H1 (cell line): ENCODE data around the gene MGARP. TPM values are rescaled to one million over a fixed set of nuclear protein-coding genes. Genes with fewer than 3 reads are reported as not detected.

ENCODE experiments used
- CTCF ChIA-PET: fragments of 300-600 bp; sonication (Branson Sonifier 250); formaldehyde crosslinking; loops from one replicate; lab custom pipeline; 2021; ENCODE audit not compliant: partially characterized antibody; lab: Charles Lee
- POLR2A ChIA-PET: fragments of 300-600 bp; sonication (Branson Sonifier 250); formaldehyde crosslinking; loops from one replicate; lab custom pipeline; 2021; ENCODE audit warnings: inconsistent platforms; ENCODE audit not compliant: partially characterized antibody; lab: Charles Lee
- DNase-seq, 2 experiments: peaks; one replicate each; pipeline versions ENCODE4 v3.0.0 to v3.0.0-alpha.2; 2010 to 2022; ENCODE audit warnings: low spot score in 2 of 2, low read depth in 1 of 2, mixed read lengths in 1 of 2
- FAIRE-seq: peaks from 2 replicates; lab custom pipeline; 2011; peaks lifted over from hg19 to GRCh38; lab: Jason Lieb, UNC
- H2AFZ ChIP-seq: 2 replicates; pipeline ENCODE4 v1.8.1; 2012; ENCODE audit warnings: low read length, inconsistent platforms
- H2AK5ac ChIP-seq: 2 replicates; pipeline ENCODE4 v1.6.1; 2013; ENCODE audit warnings: low read depth, low read length
- H2BK120ac ChIP-seq: replicated peaks from 2 replicates; pipeline ENCODE3; 2013; ENCODE audit warnings: low read depth, low read length, inconsistent platforms
- H2BK12ac ChIP-seq: 2 replicates; pipeline ENCODE4 v1.6.1; 2013; ENCODE audit warnings: low read depth, low read length
- H2BK15ac ChIP-seq: 2 replicates; pipeline ENCODE4 v1.6.1; 2013; ENCODE audit warnings: low read length
- H2BK20ac ChIP-seq: 2 replicates; pipeline ENCODE4 v1.6.1; 2013; ENCODE audit warnings: low read length
- H2BK5ac ChIP-seq: 2 replicates; pipeline ENCODE4 v1.6.1; 2013; ENCODE audit warnings: low read depth, low read length
- H3K14ac ChIP-seq: 2 replicates; pipeline ENCODE4 v1.6.1; 2013; ENCODE audit warnings: inconsistent platforms; ENCODE audit not compliant: insufficient read length
- H3K18ac ChIP-seq: 2 replicates; pipeline ENCODE4 v1.6.1; 2013; ENCODE audit warnings: low read length; ENCODE audit errors: extremely low read depth
- H3K23ac ChIP-seq: 2 replicates; pipeline ENCODE4 v1.6.1; 2013; ENCODE audit warnings: inconsistent platforms; ENCODE audit not compliant: insufficient read length
- H3K23me2 ChIP-seq: 2 replicates; pipeline ENCODE4 v1.6.1; 2013; ENCODE audit warnings: low read depth, low read length
- H3K27ac ChIP-seq: 2 replicates; pipeline ENCODE4 v1.6.1; 2011; ENCODE audit warnings: low read depth, low read length, inconsistent platforms
- H3K27me3 ChIP-seq, 4 experiments: replicated peaks in 1 of 4; 1 replicate in 1 of 4; 2 replicates in 3 of 4; pipeline versions ENCODE4 v1.6.1 to v1.8.1; 2011 to 2013; ENCODE audit warnings: low read length in 3 of 4, mild to moderate bottlenecking in 3 of 4, inconsistent platforms in 2 of 4, mixed read lengths in 2 of 4, moderate library complexity in 1 of 4; ENCODE audit not compliant: control insufficient read depth in 3 of 4, insufficient read depth in 3 of 4; ENCODE audit errors: extremely low read depth in 1 of 4
- H3K36me3 ChIP-seq, 4 experiments: 2 replicates each; pipeline versions ENCODE4 v1.6.1 to v1.8.1; 2011 to 2013; ENCODE audit warnings: mild to moderate bottlenecking in 4 of 4, low read length in 3 of 4, moderate library complexity in 2 of 4, control low read depth in 1 of 4, inconsistent platforms in 1 of 4; ENCODE audit not compliant: insufficient read depth in 4 of 4, control insufficient read depth in 2 of 4
- H3K4ac ChIP-seq: replicated peaks from 2 replicates; pipeline ENCODE3; 2013; ENCODE audit warnings: low read length, low read depth, mixed read lengths, inconsistent platforms; ENCODE audit not compliant: insufficient read length
- H3K4me1 ChIP-seq, 4 experiments: replicated peaks in 1 of 4; 1 replicate in 1 of 4; 2 replicates in 3 of 4; pipeline versions ENCODE4 v1.6.1 to v1.8.1; 2011 to 2013; ENCODE audit warnings: low read length in 3 of 4, inconsistent platforms in 2 of 4, mixed read lengths in 1 of 4; ENCODE audit not compliant: insufficient read depth in 4 of 4, control insufficient read depth in 3 of 4
- H3K4me2 ChIP-seq, 2 experiments: 2 replicates each; pipeline versions ENCODE4 v1.6.1 to v1.8.1; 2011 to 2013; ENCODE audit warnings: low read depth in 2 of 2, low read length in 2 of 2, control low read depth in 1 of 2, inconsistent platforms in 1 of 2, mild to moderate bottlenecking in 1 of 2; ENCODE audit not compliant: insufficient read depth in 1 of 2
- H3K4me3 ChIP-seq, 4 experiments: fragments of 200-600, 300-600 bp in 1 of 4; sonication (generic), shearing (Covaris generic), sonication (Bioruptor Twin) in 1 of 4; 2 replicates each; pipeline versions ENCODE4 v1.5.1 to v1.8.1; 2011 to 2016; ENCODE audit warnings: low read length in 4 of 4, low read depth in 3 of 4, control low read depth in 2 of 4, inconsistent platforms in 2 of 4, mild to moderate bottlenecking in 2 of 4, mixed read lengths in 1 of 4, moderate library complexity in 1 of 4; ENCODE audit not compliant: insufficient read depth in 2 of 4; ENCODE audit errors: extremely low read depth in 1 of 4
- H3K56ac ChIP-seq: replicated peaks from 2 replicates; pipeline ENCODE3; 2013; ENCODE audit warnings: low read depth, mild to moderate bottlenecking, mixed read lengths, low read length, inconsistent platforms; ENCODE audit not compliant: insufficient read length
- H3K79me1 ChIP-seq: 2 replicates; pipeline ENCODE4 v1.6.1; 2013; ENCODE audit warnings: low read depth, low read length, control low read depth
- H3K79me2 ChIP-seq, 2 experiments: 2 replicates each; pipeline versions ENCODE4 v1.6.1 to v1.8.1; 2012 to 2013; ENCODE audit warnings: low read length in 2 of 2, mild to moderate bottlenecking in 2 of 2, inconsistent platforms in 1 of 2; ENCODE audit not compliant: insufficient read depth in 2 of 2, control insufficient read depth in 1 of 2
- H3K9ac ChIP-seq, 4 experiments: replicated peaks in 1 of 4; 1 replicate in 1 of 4; 2 replicates in 3 of 4; pipeline versions ENCODE4 v1.6.1 to v1.8.1; 2011 to 2013; ENCODE audit warnings: low read depth in 3 of 4, low read length in 3 of 4, control low read depth in 2 of 4, mild to moderate bottlenecking in 2 of 4, moderate library complexity in 2 of 4, inconsistent platforms in 1 of 4; ENCODE audit errors: extremely low read depth in 1 of 4
- H3K9me3 ChIP-seq, 2 experiments: 2 replicates each; pipeline versions ENCODE4 v1.6.1 to v1.8.1; 2012 to 2013; ENCODE audit warnings: mild to moderate bottlenecking in 2 of 2, moderate library complexity in 2 of 2, control low read depth in 1 of 2, inconsistent platforms in 1 of 2, low read depth in 1 of 2, low read length in 1 of 2, mixed read lengths in 1 of 2; ENCODE audit not compliant: insufficient read depth in 2 of 2
- H4K20me1 ChIP-seq, 2 experiments: replicated peaks in 1 of 2; 2 replicates each; pipeline versions ENCODE3 to v1.8.1; 2011 to 2013; ENCODE audit warnings: inconsistent platforms in 2 of 2, low read length in 2 of 2, mild to moderate bottlenecking in 1 of 2; ENCODE audit not compliant: insufficient read depth in 2 of 2, control insufficient read depth in 1 of 2
- H4K5ac ChIP-seq: 2 replicates; pipeline ENCODE4 v1.6.1; 2013; ENCODE audit warnings: low read length, low read depth, mixed read lengths, inconsistent platforms; ENCODE audit not compliant: insufficient read length
- H4K8ac ChIP-seq: 2 replicates; pipeline ENCODE4 v1.8.0; 2013; ENCODE audit warnings: mild to moderate bottlenecking, moderate library complexity, low read length, inconsistent platforms; ENCODE audit not compliant: insufficient read depth; ENCODE audit errors: extremely low read depth
- H4K91ac ChIP-seq: replicated peaks from 2 replicates; pipeline ENCODE3; 2013; ENCODE audit warnings: low read length, mixed read lengths, inconsistent platforms; ENCODE audit not compliant: insufficient read length
- ASH2L ChIP-seq: fragments of 200-600, 300-600 bp; sonication (generic); IDR thresholded peaks from one replicate; pipeline ENCODE4 v1.7.1; 2017; ENCODE audit warnings: low read length
- CHD2 ChIP-seq: IDR thresholded peaks from 2 replicates; pipeline ENCODE4 v1.6.1; 2012; ENCODE audit warnings: low read length, improper control_type of control experiment
- CTBP2 ChIP-seq: IDR thresholded peaks from 2 replicates; pipeline ENCODE4 v1.7.0; 2011; ENCODE audit warnings: borderline replicate concordance, mild to moderate bottlenecking, moderate library complexity, mixed read lengths, low read length; ENCODE audit not compliant: insufficient read depth, insufficient read length
- EP300 ChIP-seq, 2 experiments: IDR thresholded peaks; 1 replicate in 1 of 2; 2 replicates in 1 of 2; pipeline ENCODE4 v1.6.1; 2011 to 2012; ENCODE audit warnings: low read depth in 2 of 2, low read length in 2 of 2, mild to moderate bottlenecking in 2 of 2, borderline replicate concordance in 1 of 2, inconsistent platforms in 1 of 2, moderate library complexity in 1 of 2
- FOSL1 ChIP-seq: IDR thresholded peaks from 2 replicates; pipeline ENCODE4 v1.6.1; 2011; ENCODE audit warnings: mild to moderate bottlenecking, low read depth, low read length, moderate library complexity; ENCODE audit not compliant: insufficient read depth
- HDAC6 ChIP-seq: IDR thresholded peaks from one replicate; pipeline ENCODE4 v1.7.1; 2012; ENCODE audit warnings: low read depth, mild to moderate bottlenecking, inconsistent platforms, low read length, moderate library complexity
- JUN ChIP-seq: IDR thresholded peaks from 2 replicates; pipeline ENCODE4 v1.6.1; 2011; ENCODE audit warnings: low read depth, mild to moderate bottlenecking, improper control_type of control experiment, low read length
- RAD21 ChIP-seq, 2 experiments: IDR thresholded peaks in 1 of 2; conservative IDR thresholded peaks in 1 of 2; 2 replicates each; pipeline ENCODE4 v1.6.1; 2011; ENCODE audit warnings: low read depth in 2 of 2, low read length in 2 of 2, improper control_type of control experiment in 1 of 2, inconsistent platforms in 1 of 2, mild to moderate bottlenecking in 1 of 2, moderate library complexity in 1 of 2
- RNF2 ChIP-seq: fragments of 200-900, 300-1000 bp; sonication (generic); IDR thresholded peaks from 2 replicates; pipeline ENCODE4 v1.7.1; 2016; ENCODE audit warnings: borderline replicate concordance, low read depth, mild to moderate bottlenecking, antibody characterized with exemption, low read length; ENCODE audit not compliant: poor library complexity, severe bottlenecking; ENCODE audit errors: missing control alignments
- SIRT6 ChIP-seq: IDR thresholded peaks from one replicate; pipeline ENCODE4 v1.7.1; 2012; ENCODE audit warnings: low read length, inconsistent platforms
- SUZ12 ChIP-seq: fragments of 200-600 bp; sonication (generic); IDR thresholded peaks from 2 replicates; pipeline ENCODE4 v1.6.1; 2012; ENCODE audit warnings: mild to moderate bottlenecking, inconsistent platforms, low read length, moderate library complexity, mixed read lengths
- TAF7 ChIP-seq: optimal IDR thresholded peaks from 2 replicates; pipeline ENCODE3; 2011; ENCODE audit warnings: low read depth, mild to moderate bottlenecking, inconsistent platforms, low read length, moderate library complexity, borderline replicate concordance
- TBP ChIP-seq: IDR thresholded peaks from 2 replicates; pipeline ENCODE4 v1.6.1; 2011; ENCODE audit warnings: low read depth, low read length, improper control_type of control experiment
- TCF12 ChIP-seq: IDR thresholded peaks from 2 replicates; pipeline ENCODE4 v1.6.1; 2011; ENCODE audit warnings: low read depth, mild to moderate bottlenecking, low read length
- WGBS, 2 experiments: shearing (Covaris generic) in 1 of 2; methylation state at CpG; one replicate each; pipeline versions ENCODE4 v1.1.6 to v1.1.7; 2013 to 2015; ENCODE audit warnings: low lambda C conversion rate in 2 of 2, mixed read lengths in 2 of 2, inconsistent platforms in 1 of 2, low coverage in 1 of 2, missing lambda C conversion rate in 1 of 2; ENCODE audit not compliant: insufficient replicate concordance in 2 of 2, insufficient coverage in 1 of 2, insufficient read length in 1 of 2; ENCODE audit errors: extremely low coverage in 1 of 2, missing lambda C conversion rate in 1 of 2; 5-methylcytosine and 5-hydroxymethylcytosine counted together
- polyA plus RNA-seq, 7 experiments: library from polyadenylated mRNA; depleted of rRNA in 3 of 7; stranded (reverse) in 5 of 7; unstranded in 2 of 7; fragments of >200 nt in 5 of 7; fragments of 200-250 nt in 2 of 7; gene quantifications; 1 replicate in 5 of 7; 2 replicates in 1 of 7; 4 replicates in 1 of 7; pipeline versions ENCODE4 v1.2.1 to v1.2.3, GENCODE V29; 2011 to 2013; ENCODE audit warnings: missing spikeins in 2 of 7, mixed read lengths in 2 of 7
- total RNA-seq: library from RNA; stranded (reverse); fragmentation: NEBNext Ultra II Directional; extraction: Animal tissue kit (Norgen Biotek cat#: 25700); gene quantifications from 2 replicates; pipeline ENCODE4 v1.2.1, GENCODE V29; 2021

MGARP gene
- total and polyA plus RNA-seq, 2 of the 8 experiments (the other 6 are each of a cell fraction or from before 2014, with no cell fraction given) = 2.8 to 4.5 TPM

GRCh38 chr4:139245590-139245989 lies 34.4 kb downstream of the MGARP start:
- no peaks in the 10 kb centered on the region for H4K20me1 ChIP-seq
- no peak overlapping the region for H2BK12ac ChIP-seq
- H3K23me2 ChIP-seq = no peaks in the 10 kb centered on the region
- H3K79me2 ChIP-seq = no peaks in the 10 kb centered on the region
- no peak for DNase-seq
- FAIRE-seq = no peak
- H2BK20ac ChIP-seq = no peak overlapping the region
- H3K4me3 ChIP-seq = no peak overlapping the region
- no peak overlapping the region for H3K18ac ChIP-seq
- H3K14ac ChIP-seq = no peak overlapping the region
- H2BK120ac ChIP-seq = no peak overlapping the region
- no peaks in the 10 kb centered on the region for H3K27me3 ChIP-seq
- H3K4me1 ChIP-seq = peaks cover 5 to 16% (median 14%) of the 10 kb centered on the region in 4 experiments
- no peak overlapping the region for H4K91ac ChIP-seq
- 74% methylated on average over 1 of the region's 1 CpG; no CpG with 5 or more reads in 1 of the 2 experiments for WGBS, 2 experiments
- no peak overlapping the region for H3K4ac ChIP-seq
- H3K36me3 ChIP-seq = no peaks in the 10 kb centered on the region
- no peak overlapping the region for H2BK15ac ChIP-seq
- no peak overlapping the region for H4K5ac ChIP-seq
- ChIA-PET CTCF (interaction anchor here (0.6 to 1.1 kb wide), 2 partner anchors 19 to 37 kb away, joined by 3 read pairs; no protein-coding TSS in a partner anchor), POLR2A (interaction anchor here (0.7 kb wide), 1 partner anchor 202 kb away, joined by 4 read pairs; no protein-coding TSS in a partner anchor)
- no peak overlapping the region for H2BK5ac ChIP-seq
- H3K9ac ChIP-seq = no peak overlapping the region
- no peak overlapping the region for H4K8ac ChIP-seq
- H3K79me1 ChIP-seq = no peaks in the 10 kb centered on the region
- no peaks in the 10 kb centered on the region for H3K9me3 ChIP-seq
- H3K4me2 ChIP-seq = no peak overlapping the region
- no peak overlapping the region for H3K23ac ChIP-seq
- H3K56ac ChIP-seq = no peak overlapping the region
- H2AFZ ChIP-seq = no peak overlapping the region
- H2AK5ac ChIP-seq = no peak overlapping the region
- H3K27ac ChIP-seq = no peak overlapping the region
- TF ChIP-seq JUN (no peak), EP300 (IDR thresholded peaks at IDR 0.05; ENCODE audit: borderline replicate concordance in 1 of 2, low read depth in 2 of 2, low read length in 2 of 2) (no peak), CHD2 (no peak), HDAC6 (no peak), RNF2 (no peak), TBP (no peak), RAD21 (IDR thresholded peaks at IDR 0.05 in 1 of 2, conservative IDR thresholded peaks at IDR 0.05 in 1 of 2; ENCODE audit: low read depth in 2 of 2, low read length in 2 of 2) (no peak), TCF12 (no peak), FOSL1 (no peak), SUZ12 (no peak), SIRT6 (no peak), ASH2L (no peak), TAF7 (no peak), CTBP2 (no peak)
